GM18511 (cell line): ENCODE results near the gene HDAC11.

Experiments used
- ATAC-seq: cut with Tn5 transposase; IDR thresholded peaks from one replicate; pipeline ENCODE4 v1.9.1; 2021; ENCODE audit warnings: mild to moderate bottlenecking, moderate library complexity; ENCODE audit not compliant: unreplicated experiment

HDAC11 gene

DNA sequence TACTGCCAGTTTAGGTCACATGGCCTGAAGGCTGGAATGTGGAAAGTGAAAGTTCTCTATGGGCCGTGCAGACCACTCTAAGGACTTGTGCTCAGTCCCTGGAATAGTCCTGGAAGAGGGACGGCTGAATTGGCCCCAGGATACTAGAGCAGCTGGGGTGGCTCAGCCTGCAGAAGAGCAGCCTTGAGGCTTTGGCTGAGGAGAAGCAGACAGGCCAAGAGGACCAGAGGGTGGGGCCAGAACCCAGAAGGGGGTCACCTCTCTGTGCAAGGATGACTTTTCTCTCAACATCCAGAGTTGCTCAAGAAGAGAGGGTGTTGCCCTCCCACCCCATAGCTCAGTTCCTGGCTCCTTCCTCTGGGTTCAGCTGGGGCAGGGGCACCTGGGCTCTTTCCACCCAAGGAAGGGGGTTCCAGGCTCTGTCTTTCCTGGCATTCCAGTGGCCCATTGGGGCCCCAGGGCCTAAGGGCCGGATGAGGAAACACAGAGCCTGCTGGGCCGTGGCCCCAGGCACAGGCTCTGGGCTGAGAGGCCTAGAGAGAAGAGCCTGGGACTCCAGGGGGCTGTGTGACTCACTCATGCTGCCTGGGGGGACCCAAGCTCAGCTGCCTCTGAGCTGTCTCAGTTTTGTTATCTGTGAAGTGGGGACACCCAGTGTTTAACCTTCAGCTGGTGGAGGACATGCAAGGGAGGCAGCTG, 60.3 kb downstream of the HDAC11 start:
- no peak for ATAC-seq

- ATAC-seq: no peak
Measured at GRCh38 chr3:13541691-13542090, 61.6 kb downstream of the HDAC11 start.

DNA sequence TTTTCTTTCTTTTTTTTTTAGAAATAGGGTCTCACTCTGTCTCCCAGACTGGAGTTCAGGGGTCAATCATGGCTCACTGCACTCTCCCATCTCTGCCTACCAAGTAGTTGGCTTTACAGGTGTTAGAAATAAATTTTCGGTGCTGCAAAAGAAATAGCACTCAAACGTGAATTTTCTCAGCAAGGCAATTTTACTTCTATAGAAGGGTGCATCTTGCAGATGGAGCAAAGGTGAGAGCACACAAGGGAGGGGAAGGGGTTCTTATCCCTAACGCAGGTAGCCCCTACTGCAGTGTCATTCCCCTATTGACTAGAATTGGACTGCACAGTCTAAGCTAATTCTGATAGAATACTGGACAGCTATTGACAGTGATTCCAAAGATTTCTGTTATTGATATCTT, 62.0 kb downstream of the HDAC11 start:
- no peak for ATAC-seq

- no peak for ATAC-seq
Measured at GRCh38 chr3:13543253-13543652, 63.1 kb downstream of the HDAC11 start.

DNA sequence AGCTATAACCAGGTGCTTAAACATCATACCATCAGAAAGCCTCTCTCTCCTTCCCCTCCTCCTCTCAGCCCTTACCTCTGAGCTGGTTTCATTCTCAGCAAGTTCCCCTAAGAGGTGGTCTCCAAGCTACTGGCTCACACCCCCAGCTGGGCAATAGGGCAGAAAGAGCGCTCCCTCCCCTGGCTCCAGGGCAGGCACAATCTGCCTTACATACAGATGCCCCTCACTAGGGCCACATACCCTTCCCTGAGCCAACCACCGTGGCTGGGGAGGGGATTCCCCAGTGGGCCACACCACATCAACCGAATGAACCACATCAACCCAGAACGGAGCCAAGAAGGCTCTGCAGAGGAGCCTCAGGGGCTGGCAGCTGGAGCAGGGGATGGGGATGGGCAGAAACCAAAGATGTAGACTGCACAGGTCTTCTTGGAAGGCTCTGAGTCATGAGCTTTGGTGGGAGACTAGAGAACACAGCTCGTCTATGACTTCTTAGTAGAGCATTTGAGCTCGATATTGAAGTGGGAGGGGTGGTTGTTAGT, 64.3 kb downstream of the HDAC11 start:
- no peak for ATAC-seq

DNA sequence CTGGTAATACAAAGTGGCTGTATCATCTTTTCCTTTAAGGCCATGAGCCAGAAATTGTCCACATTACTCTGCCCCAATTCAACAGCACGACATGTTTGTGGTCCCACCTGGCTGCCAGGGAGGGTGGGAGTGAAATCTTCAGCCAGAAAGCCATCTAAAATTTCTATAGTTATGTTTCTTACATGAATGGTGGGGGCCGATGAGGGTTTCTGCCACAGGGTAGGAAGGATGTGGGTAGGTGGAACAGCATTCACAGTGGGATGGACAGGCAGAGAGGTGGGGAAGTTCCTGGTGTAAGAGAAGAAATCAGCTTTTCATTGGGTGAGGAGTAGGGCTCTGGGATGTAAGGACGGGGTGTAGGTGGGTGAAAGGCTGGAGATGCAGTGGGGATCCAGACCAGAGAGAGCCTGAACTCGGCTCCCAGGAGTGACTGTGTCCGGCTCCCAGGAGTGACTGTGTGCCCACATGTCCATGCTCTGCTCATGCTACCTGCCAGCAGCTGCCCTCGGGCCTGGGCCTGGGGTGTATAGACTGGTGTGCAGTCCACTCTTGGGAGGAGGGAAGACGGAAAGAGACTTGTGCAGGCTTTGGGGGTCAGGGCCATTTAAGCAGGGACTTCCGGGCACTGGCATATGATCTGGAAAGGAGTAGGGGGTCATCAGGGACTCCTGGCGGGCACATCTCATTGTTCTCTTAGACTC, 65.0 kb downstream of the HDAC11 start:
- no peak for ATAC-seq

GRCh38 chr3:13545952-13546454, 65.9 kb downstream of the HDAC11 start:
- ATAC-seq: no peak

DNA sequence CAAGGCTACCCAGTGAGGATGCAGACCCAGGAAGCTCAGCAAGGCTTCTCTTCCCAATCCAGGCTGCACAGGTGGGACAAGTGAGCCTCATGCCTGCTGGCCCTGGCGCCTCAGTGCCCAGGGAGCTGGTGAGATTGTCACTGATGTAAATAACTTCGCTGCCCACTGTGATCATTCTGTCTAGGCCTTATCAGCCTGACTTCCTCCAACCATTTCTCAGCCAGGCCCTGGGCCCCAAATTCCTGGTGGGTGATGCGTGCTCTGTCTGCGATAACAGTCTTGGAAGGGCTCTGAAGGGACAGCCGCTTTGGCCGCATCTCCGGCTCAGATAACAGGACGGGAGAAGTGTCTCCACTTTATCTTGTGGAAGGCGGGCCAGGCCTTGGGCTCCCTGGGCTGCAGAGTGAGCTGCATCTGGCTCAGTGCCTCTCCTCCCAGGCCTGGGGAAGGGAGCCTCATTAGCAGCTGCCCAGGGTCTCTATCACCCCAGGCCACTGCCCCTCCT, 66.6 kb downstream of the HDAC11 start:
- ATAC-seq: no peak

- ATAC-seq: no peak
Measured at GRCh38 chr3:13547591-13548371, 67.7 kb downstream of the HDAC11 start.

DNA sequence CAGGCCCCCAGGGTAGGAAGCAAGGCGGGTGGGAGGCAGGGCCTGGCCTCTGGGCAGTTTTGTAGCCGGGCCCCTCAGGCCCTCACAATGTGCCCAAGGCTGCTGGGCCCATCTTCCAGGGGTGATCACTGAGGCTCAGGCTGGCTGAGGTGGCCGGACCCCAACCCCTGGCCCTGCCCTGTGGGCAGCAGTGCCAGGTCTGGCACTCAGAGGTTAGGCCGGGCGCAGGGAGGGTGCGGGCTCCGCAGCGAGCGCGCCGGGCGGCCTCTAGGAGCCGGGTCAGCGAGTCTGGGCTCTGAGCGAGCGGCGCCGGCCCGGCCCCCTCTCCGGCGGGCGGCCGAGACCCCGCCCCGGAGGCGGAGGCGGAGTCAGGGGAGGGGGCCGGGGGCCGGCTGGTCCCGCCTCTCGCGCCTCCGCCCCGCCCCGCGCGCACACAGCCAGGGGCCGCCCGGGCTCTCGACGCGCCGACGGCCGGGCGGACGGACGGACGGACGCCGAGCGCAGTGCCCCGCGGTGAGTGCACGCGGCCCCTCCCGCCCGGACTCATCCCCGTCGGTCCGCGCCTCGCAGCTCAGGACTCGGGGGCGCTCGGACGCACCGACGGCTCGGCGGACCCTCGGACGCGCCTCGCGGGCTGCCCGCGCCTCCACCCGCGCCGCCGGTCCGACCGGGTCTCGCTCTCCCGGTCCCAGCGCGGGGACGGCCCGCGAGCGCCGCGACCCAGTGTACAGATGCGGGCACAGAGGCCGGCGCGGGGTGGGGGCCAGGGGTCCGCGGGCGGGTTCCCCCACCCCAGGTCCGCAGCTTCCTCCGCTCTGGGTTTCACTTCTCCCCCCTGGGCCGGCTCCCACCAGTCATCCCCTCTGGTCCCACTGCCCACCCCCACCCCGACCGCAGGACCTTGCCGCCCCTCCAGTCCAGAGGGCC, 68.9 kb downstream of the HDAC11 start, which contains the start of gene FBLN2:
FBLN2 (plus strand) TSS at position 430 of the 927 bp plus-strand sequence. CDS start 21,231 bp downstream, outside the sequence.
- no peak for ATAC-seq

DNA sequence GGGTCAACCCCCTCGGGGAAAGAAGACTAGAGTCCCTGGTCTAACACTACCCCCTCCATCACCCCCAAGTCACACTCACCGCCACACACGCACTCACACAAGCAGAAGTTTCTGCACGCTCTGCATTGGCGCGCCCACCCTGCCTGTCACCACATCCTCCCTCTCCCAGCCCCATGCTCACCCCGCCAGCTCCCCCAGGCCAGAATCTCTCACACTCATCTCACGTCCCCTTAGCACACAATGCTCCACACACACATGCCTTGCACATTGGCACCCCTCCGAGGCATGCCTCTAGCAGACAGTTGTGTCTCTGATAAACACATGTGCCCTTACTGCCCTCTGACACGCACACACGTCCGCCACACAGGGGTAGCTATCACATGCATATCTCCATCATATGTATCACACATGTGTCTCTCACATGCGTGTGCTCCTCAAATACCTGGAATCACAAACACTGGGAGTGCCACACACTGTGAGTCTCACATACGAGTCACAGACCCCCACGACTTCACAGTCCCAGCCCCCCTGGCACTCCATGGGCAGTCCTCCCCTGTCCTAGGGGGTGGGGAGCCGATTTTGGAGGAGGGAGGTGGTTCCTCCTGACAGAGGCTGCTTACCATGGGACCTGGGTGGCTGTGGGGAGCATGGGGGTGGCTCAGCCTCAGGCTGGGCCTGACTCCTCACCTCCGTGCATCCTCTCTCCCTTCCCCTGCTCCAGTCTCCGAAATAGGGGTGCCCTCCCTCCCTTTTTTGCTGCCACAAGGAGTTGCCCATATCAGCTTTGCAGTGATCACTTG, 69.7 kb downstream of the HDAC11 start:
- no peak for ATAC-seq

DNA sequence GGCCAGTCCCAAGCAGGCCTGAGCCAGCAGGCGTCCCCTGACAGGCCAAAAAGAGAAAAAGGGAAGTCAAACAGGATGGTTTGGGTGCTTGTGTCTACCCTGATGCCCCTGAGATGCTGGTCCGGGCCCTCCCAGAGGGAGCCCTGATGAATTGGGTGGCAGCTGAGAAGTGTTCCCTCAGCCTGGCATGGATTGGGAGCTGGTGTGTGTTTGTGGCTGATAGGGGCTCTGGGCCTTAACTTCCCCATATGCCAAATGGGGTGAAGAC, 70.3 kb downstream of the HDAC11 start:
- ATAC-seq: no peak

DNA sequence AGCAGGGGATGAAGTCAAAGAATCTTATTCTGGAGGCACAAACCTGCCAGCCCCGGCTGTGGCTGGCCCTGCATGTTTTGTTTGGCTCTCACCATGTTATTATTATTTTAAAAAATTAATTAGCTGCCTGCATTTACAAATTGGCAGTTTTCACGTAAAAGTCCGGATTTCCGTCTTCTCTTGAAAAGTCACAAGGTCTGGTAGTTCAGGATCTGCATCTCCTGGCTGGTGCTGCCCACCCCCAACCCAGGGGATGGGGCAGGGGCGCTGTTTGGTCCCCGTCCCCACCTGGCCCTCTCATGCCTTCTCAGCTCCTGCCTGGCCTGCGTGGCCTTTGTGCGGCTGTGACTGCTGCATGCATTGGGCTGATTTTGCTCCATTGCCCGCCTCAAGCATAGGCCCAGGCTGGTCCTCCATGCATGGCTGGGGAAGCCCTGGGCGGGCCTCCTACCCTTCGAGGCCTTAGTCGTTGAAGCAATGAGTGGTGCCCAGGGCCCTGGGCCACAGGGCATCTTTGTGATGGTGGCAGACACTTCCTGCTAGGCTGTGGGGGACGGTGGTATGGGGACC, 70.8 kb downstream of the HDAC11 start:
- ATAC-seq: no peak

DNA sequence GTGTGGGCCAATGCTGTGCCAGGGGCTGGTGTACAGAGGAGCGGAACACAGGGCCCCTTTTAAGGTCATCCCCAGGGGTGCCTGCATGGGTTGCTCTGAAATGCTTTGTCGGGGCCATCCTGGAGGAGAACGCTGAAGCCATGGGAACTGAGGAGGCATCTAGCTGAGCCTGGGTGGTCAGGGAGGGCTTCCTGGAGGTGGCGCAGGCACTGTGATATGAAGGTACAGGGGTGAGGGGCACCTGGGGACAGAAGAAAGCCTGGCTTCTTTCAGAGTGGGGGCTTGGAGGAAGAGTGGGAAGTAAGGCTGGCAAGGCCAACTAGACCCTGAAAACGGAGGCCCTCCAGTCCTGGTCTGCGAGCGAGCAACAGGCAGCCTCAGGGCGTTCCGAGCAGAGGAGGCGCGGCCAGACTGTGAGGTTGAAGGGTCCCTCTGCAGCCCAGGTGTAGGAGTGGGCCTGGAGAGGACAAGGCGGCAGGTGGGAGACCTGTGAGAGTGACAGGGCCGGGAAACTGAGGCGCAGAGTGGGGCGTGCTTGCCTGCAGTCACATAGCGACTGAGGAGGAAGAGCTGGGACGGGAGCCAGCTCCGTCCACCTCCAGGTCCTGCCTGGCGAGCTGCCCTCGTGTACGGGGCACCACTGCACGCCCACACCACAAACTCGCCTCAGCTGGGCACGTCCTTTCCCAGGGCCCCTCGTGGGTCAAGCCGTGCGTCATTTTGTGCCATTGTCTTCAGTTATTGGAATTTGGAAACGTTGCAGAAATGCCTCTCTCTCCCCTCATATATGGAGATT, 72.9 kb downstream of the HDAC11 start:
- ATAC-seq: no peak

DNA sequence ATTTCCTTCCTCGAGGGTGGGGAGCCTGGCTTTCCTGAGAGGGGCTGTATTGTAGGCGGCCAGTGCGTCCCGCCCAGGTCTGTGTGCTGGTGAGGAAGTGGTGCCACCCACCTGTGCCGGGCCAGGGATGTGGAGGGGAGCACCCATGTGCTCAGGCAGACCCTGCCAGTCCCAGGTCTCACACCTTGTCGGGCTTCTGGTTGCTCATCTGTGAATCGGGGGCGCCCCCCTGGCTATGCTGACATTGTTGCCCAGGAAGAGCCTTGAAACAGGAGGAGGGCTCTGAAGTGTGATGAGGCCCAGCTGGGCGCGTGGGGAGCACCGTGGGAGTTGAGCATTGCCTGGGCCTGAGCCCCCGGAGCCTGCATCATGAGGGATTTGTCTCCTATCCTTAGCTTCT, 73.6 kb downstream of the HDAC11 start:
- ATAC-seq: no peak

- no peak for ATAC-seq
Measured at GRCh38 chr3:13555753-13556152, 75.6 kb downstream of the HDAC11 start.
